ENCODE measurements around the gene HES2.

- TF ChIP-seq YY1 (IDR thresholded peaks at IDR 0.05; ENCODE audit: insufficient read depth, insufficient read length): no peak
- no peak for TF ChIP-seq ZNF274 (IDR thresholded peaks at IDR 0.05; ENCODE audit: low read depth, low read length)
Observed at GRCh38 chr1:6460301-6461050, 40.8 kb upstream of the HES2 start.

Measured in NT2/D1 (cell line).